Dedifferentiated amniotic fluid mesenchymal stem cell (primary cell): ENCODE data around the gene UBE4A.

Experiments
- DNase-seq: peaks from one replicate; pipeline ENCODE4 v3.0.0-alpha.2; 2016; ENCODE audit errors: extremely low spot score

UBE4A gene

GRCh38 chr11:118438314-118438931 lies 79.0 kb downstream of the UBE4A start:
- DNase-seq, result peak; percentile 80

GRCh38 chr11:118439646-118440045 lies 80.2 kb downstream of the UBE4A start:
- no peak for DNase-seq

GRCh38 chr11:118441770-118442275 lies 82.4 kb downstream of the UBE4A start:
- no peak for DNase-seq

GRCh38 chr11:118442301-118442700 lies 82.9 kb downstream of the UBE4A start:
- DNase-seq, result no peak

GRCh38 chr11:118442908-118443589 lies 83.6 kb downstream of the UBE4A start:
- DNase-seq, result no peak

- no peak for DNase-seq
These were observed 84.3 kb downstream of the UBE4A start for GRCh38 chr11:118443590-118444218.

- no peak for DNase-seq
These were observed 88.0 kb downstream of the UBE4A start for GRCh38 chr11:118447423-118447822.

- DNase-seq, result no peak
These were observed 88.9 kb downstream of the UBE4A start for GRCh38 chr11:118448294-118448693.
